Measurements from ENCODE around the gene LACTBL1. TPM values are rescaled to one million over a fixed set of nuclear protein-coding genes. Genes with fewer than 3 reads are reported as not detected.

Gene LACTBL1
- total RNA-seq, 4 donors from 2014 or later, result not detected

DNA sequence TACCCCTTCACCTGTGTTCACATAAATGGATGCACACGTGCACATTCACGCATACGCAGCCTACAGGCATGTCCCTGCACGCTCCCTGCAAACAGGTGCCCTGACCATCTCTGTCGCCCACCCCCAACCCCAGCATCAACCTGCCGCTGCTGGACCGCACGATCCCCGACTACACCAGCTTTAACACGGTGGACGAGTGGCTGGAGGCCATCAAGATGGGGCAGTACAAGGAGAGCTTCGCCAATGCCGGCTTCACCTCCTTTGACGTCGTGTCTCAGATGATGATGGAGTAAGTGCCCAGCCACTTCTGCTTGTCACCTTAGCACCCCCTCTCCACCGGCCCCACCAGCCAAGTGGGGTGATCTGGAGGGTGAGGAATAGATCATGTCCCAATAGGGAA is 60.4 kb downstream of the LACTBL1 start:
- TF ChIP-seq POLR2A (IDR thresholded peaks at IDR 0.05), result no peak
- TF ChIP-seq, protein P1, sequence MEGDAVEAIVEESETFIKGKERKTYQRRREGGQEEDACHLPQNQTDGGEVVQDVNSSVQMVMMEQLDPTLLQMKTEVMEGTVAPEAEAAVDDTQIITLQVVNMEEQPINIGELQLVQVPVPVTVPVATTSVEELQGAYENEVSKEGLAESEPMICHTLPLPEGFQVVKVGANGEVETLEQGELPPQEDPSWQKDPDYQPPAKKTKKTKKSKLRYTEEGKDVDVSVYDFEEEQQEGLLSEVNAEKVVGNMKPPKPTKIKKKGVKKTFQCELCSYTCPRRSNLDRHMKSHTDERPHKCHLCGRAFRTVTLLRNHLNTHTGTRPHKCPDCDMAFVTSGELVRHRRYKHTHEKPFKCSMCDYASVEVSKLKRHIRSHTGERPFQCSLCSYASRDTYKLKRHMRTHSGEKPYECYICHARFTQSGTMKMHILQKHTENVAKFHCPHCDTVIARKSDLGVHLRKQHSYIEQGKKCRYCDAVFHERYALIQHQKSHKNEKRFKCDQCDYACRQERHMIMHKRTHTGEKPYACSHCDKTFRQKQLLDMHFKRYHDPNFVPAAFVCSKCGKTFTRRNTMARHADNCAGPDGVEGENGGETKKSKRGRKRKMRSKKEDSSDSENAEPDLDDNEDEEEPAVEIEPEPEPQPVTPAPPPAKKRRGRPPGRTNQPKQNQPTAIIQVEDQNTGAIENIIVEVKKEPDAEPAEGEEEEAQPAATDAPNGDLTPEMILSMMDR (IDR thresholded peaks at IDR 0.05), result no peak
- intact Hi-C loops (cut with DNase I; ENCODE audit: low total_unique reads), result no loop called here
- Histone ChIP-seq H3K9me3 (no peaks in the 10 kb centered on the region), H3K4me3 (no peak overlapping the region), H3K4me1 (no peaks in the 10 kb centered on the region), H3K36me3 (no peaks in the 10 kb centered on the region), H3K27me3 (no peaks in the 10 kb centered on the region), H3K27ac (no peak overlapping the region)
- DNase-seq, result no peak

- H3K4me3 ChIP-seq, result no peak overlapping the region
- H3K9me3 ChIP-seq, result no peaks in the 10 kb centered on the region
- intact Hi-C loops (cut with DNase I; ENCODE audit: low total_unique reads), result no loop called here
- TF ChIP-seq POLR2A (IDR thresholded peaks at IDR 0.05), result no peak
- TF ChIP-seq, protein P1 (IDR thresholded peaks at IDR 0.05), result no peak
- no peaks in the 10 kb centered on the region for H3K36me3 ChIP-seq
- H3K27ac ChIP-seq, result no peak overlapping the region
- DNase-seq, result no peak
- H3K4me1 ChIP-seq, result no peaks in the 10 kb centered on the region
- H3K27me3 ChIP-seq, result no peaks in the 10 kb centered on the region
These were observed 61.5 kb downstream of the LACTBL1 start for GRCh38 chr1:22910986-22911651.

DNA sequence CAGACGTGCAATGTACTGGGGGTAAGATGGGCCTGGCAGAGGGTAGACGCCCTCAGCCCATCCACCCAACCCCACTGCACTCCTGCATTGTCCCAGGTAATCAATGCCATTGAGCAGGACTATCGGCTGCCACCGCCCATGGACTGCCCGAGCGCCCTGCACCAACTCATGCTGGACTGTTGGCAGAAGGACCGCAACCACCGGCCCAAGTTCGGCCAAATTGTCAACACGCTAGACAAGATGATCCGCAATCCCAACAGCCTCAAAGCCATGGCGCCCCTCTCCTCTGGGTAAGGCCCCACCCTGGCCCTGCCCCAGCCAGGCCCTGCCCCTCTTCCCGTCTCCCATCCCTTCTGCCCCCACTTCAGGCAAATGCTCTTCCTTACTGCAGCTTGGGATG is 62.4 kb downstream of the LACTBL1 start:
- DNase-seq, result no peak
- H3K4me1 ChIP-seq, result no peaks in the 10 kb centered on the region
- no peaks in the 10 kb centered on the region for H3K27me3 ChIP-seq
- H3K27ac ChIP-seq, result no peak overlapping the region
- no peak for TF ChIP-seq POLR2A (IDR thresholded peaks at IDR 0.05)
- TF ChIP-seq, protein P1 (IDR thresholded peaks at IDR 0.05), result no peak
- no peak overlapping the region for H3K4me3 ChIP-seq
- no peaks in the 10 kb centered on the region for H3K36me3 ChIP-seq
- no peaks in the 10 kb centered on the region for H3K9me3 ChIP-seq
- intact Hi-C loops (cut with DNase I; ENCODE audit: low total_unique reads), result no loop called here

DNA sequence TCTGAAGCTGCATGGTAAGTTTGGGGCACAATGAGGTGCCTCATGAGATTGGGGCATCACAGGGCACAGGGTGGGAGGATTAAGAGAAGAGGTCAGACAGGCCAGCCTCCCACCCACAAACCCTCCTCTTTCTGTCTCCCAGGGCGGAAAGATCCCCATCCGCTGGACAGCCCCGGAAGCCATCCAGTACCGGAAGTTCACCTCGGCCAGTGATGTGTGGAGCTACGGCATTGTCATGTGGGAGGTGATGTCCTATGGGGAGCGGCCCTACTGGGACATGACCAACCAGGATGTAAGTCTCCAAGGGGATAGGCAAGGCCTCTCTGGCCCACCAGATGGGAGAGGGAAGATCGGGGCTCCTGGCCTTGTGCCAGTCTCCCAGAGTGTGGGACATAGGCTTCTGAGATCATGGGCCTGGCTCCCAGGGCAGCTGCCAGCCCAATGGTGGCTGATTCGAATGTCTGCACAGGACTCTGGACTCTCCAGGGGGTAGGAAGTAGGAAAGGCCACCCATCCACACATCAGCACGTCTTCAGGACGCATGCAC is 63.7 kb downstream of the LACTBL1 start:
- no peak for DNase-seq
- H3K36me3 ChIP-seq, result no peaks in the 10 kb centered on the region
- H3K4me1 ChIP-seq, result no peaks in the 10 kb centered on the region
- no peaks in the 10 kb centered on the region for H3K27me3 ChIP-seq
- H3K9me3 ChIP-seq, result no peaks in the 10 kb centered on the region
- H3K4me3 ChIP-seq, result no peak overlapping the region
- intact Hi-C loops (cut with DNase I; ENCODE audit: low total_unique reads), result no loop called here
- no peak overlapping the region for H3K27ac ChIP-seq
- no peak for TF ChIP-seq POLR2A (IDR thresholded peaks at IDR 0.05)
- TF ChIP-seq, protein P1 (IDR thresholded peaks at IDR 0.05), result no peak

DNA sequence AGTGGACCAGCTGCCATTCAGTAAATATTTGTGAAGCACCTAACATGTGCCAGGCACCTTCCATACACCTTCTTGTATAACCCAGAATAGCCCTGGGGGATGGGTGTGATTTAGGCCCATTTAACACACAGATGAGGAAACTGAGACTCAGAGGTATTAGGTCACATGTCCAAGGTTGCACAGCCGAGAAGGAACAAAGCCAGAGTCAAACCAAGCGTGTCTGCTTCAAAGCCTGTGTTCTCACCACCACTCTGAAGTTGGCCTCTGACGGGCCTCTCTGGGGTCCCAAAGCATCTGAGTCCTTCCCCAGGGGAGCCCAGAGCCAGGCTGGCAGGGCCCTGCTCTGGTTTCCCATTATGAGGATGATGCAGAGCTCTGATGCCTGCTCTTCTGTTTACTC is 65.1 kb downstream of the LACTBL1 start:
- TF ChIP-seq, protein P1 (IDR thresholded peaks at IDR 0.05), result no peak
- no peak for TF ChIP-seq POLR2A (IDR thresholded peaks at IDR 0.05)
- intact Hi-C loops (cut with DNase I; ENCODE audit: low total_unique reads), result no loop called here
- H3K9me3 ChIP-seq, result no peaks in the 10 kb centered on the region
- no peak for DNase-seq
- no peaks in the 10 kb centered on the region for H3K4me1 ChIP-seq
- H3K27me3 ChIP-seq, result no peaks in the 10 kb centered on the region
- no peak overlapping the region for H3K27ac ChIP-seq
- no peaks in the 10 kb centered on the region for H3K36me3 ChIP-seq
- no peak overlapping the region for H3K4me3 ChIP-seq

All from uterus (tissue), 4 donors.